Measurements from ENCODE around the gene CROCC. TPM values are rescaled to one million over a fixed set of nuclear protein-coding genes. Genes with fewer than 3 reads are reported as not detected.

CROCC gene
- total and polyA plus RNA-seq, 4 donors = 2.9 to 8.3 (median 5.1) TPM

GRCh38 chr1:17011439-17012307 is 89.9 kb downstream of the CROCC start, which contains the start of gene ATP13A2:
ATP13A2 (minus strand) TSS chr1:17011928; CDS start chr1:17011738, 190 bp downstream.
- TF ChIP-seq HNF4A (conservative IDR thresholded peaks at IDR 0.05) (no peak), REST (IDR thresholded peaks at IDR 0.05) (no peak), HNF4G (IDR thresholded peaks at IDR 0.05) (no peak)
- Histone ChIP-seq H3K9me3 (ENCODE audit: control insufficient read depth in 4 of 4, low read length in 3 of 4) (no peaks in the 10 kb centered on the region), H3K4me3 (ENCODE audit: low read depth in 1 of 3, low read length in 3 of 3) (peak within 1 kb of the TSS; percentile 21 to 92 (median 79)), H3K27me3 (ENCODE audit: control insufficient read depth in 4 of 4, insufficient read depth in 4 of 4, low read length in 3 of 4) (no peaks in the 10 kb centered on the region), H3K9ac (ENCODE audit: low read depth in 1 of 2, low read length in 2 of 2) (no peak within 1 kb of the TSS), H3K27ac (ENCODE audit: low read depth in 1 of 2, low read length in 2 of 2) (no peak within 1 kb of the TSS), H3K36me3 (ENCODE audit: control insufficient read depth in 4 of 4, insufficient read depth in 3 of 4, low read depth in 1 of 4, low read length in 3 of 4) (no peaks in the 10 kb centered on the region), H3K4me1 (ENCODE audit: control insufficient read depth in 4 of 4, insufficient read depth in 4 of 4, low read length in 3 of 4) (peaks cover 8 to 21% (median 17%) of the 10 kb centered on the region in 4 donors)
- WGBS = 2% methylated on average over 94 of the region's 94 CpGs
- peak; percentile 80 for DNase-seq (ENCODE audit: low spot score)

DNA sequence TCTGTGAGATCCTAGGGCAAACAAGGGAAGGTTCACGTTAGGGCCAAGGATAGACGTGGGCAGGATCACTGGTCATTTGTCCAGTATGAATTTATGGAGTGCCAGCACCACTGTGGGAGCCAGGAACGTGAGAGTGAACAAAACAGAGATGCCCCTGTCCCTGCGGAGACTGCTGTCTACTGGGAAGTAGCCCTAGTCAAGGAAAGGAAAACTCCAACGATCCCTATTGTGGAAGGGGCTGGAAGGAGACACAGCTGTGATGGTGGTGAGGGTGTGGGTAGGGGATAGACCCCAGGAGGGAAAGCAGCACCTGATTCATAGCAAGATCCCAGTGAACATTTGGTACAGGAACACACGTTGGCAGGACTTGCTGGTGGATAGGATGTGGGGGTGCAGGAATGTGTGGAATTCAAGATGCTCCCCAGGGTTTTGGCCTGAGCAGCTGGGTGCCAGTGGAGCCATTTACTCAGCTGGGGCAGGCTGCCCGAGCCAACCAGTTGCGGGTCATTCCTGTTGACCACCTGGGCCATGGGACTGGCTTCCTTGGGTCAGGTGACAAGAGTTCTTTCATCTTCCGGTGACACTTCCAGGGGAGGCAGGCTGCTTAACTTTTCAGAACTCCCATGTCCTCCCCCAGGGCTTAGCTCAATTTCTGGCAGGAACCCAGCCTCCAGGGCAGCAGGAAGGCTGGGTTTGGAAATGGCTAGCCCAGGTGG is 91.2 kb downstream of the CROCC start:
- 76% methylated on average over 9 of the region's 9 CpGs for WGBS
- Histone ChIP-seq H3K9me3 (ENCODE audit: control insufficient read depth in 4 of 4, low read length in 3 of 4) (no peaks in the 10 kb centered on the region), H3K4me1 (ENCODE audit: control insufficient read depth in 4 of 4, insufficient read depth in 4 of 4, low read length in 3 of 4) (peaks cover 8 to 21% (median 17%) of the 10 kb centered on the region in 4 donors), H3K27ac (ENCODE audit: low read depth in 1 of 2, low read length in 2 of 2) (no peak overlapping the region), H3K27me3 (ENCODE audit: control insufficient read depth in 4 of 4, insufficient read depth in 4 of 4, low read length in 3 of 4) (no peaks in the 10 kb centered on the region), H3K36me3 (ENCODE audit: control insufficient read depth in 4 of 4, insufficient read depth in 3 of 4, low read depth in 1 of 4, low read length in 3 of 4) (peaks cover 0 to 2% (median 0%) of the 10 kb centered on the region in 4 donors), H3K4me3 (ENCODE audit: low read depth in 1 of 3, low read length in 3 of 3) (no peak overlapping the region), H3K9ac (ENCODE audit: low read depth in 1 of 2, low read length in 2 of 2) (no peak overlapping the region)
- TF ChIP-seq REST (IDR thresholded peaks at IDR 0.05) = no peak
- no peak for DNase-seq (ENCODE audit: low spot score)
